IPS-18c (cell line): ENCODE measurements around the gene VLDLR.

Experiments used
- H3K4me3 ChIP-seq: 2 replicates; pipeline ENCODE4 v1.7.0; 2013; ENCODE audit warnings: low read depth, mild to moderate bottlenecking, low read length, moderate library complexity; ENCODE audit not compliant: insufficient read depth
- H3K9me3 ChIP-seq: one replicate; pipeline ENCODE4 v1.6.1; 2013; ENCODE audit warnings: mild to moderate bottlenecking, low read length, moderate library complexity; ENCODE audit not compliant: control insufficient read depth, insufficient read depth

VLDLR gene

DNA sequence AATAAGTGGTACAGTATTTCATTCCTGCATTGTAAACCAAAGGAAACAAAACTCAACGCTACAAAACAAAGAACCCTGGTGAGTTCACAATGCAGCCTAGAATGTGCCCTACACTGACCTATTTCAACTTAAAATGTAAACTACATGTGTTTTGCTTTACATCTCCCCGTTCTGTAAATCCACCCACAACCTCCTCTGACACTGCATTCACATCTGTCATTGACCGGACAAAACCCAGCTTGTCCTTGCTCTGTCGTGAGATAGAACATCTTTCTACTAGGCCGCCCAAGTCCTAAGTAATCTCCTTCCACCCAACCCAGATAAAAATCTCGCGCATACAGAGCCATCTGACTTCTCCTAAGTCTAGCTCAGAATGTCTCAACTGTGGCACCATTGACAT, 6.1 kb upstream of the VLDLR start:
- H3K4me3 ChIP-seq: no peak overlapping the region

GRCh38 chr9:2616692-2617377, 4.8 kb upstream of the VLDLR start:
- no peaks in the 10 kb centered on the region for H3K9me3 ChIP-seq
- no peak overlapping the region for H3K4me3 ChIP-seq

More for the DNA sequence above, 6.1 kb upstream of the VLDLR start:
- H3K9me3 ChIP-seq: no peaks in the 10 kb centered on the region

DNA sequence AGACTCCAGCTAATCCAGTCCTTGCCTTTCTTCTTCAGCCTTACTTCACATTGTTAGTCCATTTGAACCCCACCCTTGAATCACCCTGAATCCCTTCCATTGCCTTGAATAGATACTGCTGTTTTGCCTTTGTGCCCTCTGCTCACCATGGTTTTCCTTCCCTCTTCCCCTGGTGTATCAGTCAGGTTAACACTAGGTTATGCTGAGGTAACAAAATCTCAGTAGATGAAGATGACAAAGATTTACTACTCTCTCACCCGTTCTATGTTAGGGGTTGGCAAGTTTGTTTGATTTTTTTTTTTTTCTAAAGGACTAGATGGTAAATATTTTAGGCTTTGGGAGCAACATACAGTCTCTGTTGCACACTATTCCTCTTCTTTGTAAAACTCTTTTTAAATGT, 3.3 kb upstream of the VLDLR start:
- no peaks in the 10 kb centered on the region for H3K9me3 ChIP-seq
- no peak overlapping the region for H3K4me3 ChIP-seq

- Histone ChIP-seq H3K4me3 (peak overlapping the region; percentile 72), H3K9me3 (no peaks in the 10 kb centered on the region)
These were observed 467 bp upstream of the VLDLR start for GRCh38 chr9:2620919-2621721.

DNA sequence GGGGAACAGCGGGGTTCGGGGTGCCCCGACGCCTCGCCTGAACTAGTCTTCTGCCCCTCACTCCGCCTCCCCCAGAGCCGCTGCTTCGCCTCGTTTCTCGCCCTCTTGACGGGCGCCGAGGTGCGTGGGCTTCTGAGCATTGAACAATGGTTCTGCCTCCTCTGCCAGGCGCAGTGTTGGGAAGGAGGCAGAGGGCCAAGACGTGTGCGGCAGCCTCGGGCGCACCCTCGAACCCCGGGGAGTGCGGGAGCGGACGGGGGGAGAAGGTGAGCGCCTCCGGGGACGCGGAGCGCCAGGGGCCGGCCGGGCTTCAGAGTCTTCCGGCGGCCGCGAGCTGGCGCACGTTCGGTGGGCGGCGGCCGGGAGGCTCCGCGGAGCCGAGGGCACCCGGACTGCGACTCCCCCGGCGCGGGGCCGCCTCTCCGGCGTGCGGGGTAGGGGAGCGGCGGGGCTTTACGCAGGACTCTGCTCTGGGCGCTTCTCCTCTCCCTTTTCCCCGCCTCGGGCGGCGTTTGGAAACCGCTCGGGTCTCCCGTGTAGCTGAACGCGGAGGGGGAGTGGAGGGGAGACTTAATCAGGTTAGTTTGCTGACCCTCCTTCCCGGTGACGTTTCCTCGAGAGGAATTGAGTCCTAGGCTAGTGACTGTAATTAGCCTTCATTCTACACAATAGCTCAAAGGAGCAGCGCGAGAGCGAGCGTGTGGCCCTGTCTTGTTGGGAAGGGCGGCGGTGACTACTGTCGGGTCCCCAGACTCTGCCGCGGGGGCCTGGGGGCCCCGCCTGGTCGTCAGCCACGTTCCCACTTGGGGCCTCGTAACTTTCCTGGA, 1.1 kb downstream of the VLDLR start:
- no peaks in the 10 kb centered on the region for H3K9me3 ChIP-seq
- peak overlapping the region; percentile 72 for H3K4me3 ChIP-seq

DNA sequence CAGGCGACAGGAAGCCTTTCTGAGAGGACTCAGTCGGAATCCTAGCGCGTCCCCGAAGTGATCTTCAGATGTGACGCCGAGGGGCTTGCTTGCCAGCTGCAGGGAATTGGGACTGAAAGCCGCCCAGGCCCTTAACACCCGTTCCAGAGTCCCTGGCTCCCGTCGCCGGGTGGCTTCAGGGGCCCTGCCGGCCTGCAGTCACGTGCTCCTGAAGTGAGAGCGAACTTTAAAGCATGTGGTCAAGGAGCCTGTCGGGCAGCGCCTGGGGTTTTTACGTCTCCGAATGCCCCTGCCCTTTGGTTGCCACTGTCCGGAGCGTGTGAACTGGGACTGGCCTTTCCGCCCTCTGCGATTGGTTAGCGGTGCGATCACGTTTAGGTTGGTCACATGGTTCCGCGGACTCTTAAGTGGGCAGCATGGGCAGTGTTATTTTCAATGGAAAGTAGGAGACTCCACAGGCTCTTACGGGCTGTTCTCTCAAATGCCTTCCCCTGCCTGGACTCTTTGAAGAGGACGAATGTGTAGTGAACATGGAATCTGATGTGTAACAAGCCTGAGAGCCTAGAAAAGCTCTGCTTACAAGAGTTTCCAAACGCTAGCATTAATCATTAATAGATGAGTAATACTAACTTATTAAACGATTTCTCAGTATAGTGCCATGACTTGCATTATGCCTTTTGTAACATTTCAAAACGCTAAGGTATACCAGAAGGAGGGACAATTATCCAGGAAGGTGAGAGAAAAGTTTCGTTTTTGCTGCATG, 1.9 kb downstream of the VLDLR start:
- Histone ChIP-seq H3K4me3 (peak overlapping the region; percentile 72), H3K9me3 (no peaks in the 10 kb centered on the region)

- no peak overlapping the region for H3K4me3 ChIP-seq
- H3K9me3 ChIP-seq: no peaks in the 10 kb centered on the region
These were observed 2.6 kb downstream of the VLDLR start for GRCh38 chr9:2624051-2624682.

DNA sequence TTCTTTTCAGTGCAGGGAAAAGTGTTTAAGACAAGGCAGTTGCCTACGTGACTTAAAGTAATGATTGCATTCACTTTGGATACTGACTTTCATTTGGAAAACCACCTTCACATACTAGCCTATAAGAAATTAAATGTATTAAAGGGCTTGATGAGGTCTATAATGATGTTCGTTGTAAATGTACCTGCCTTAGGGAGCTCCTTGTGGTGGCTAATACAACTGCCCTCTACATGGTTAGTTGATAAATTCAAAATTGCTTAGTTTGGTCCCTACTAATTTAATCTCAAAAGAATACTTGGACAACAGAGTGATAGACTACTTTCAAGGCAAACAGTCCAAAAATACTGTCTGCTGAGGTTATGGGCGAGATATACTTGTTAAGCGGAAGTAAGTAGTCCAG, 3.8 kb downstream of the VLDLR start:
- Histone ChIP-seq H3K4me3 (no peak overlapping the region), H3K9me3 (no peaks in the 10 kb centered on the region)

DNA sequence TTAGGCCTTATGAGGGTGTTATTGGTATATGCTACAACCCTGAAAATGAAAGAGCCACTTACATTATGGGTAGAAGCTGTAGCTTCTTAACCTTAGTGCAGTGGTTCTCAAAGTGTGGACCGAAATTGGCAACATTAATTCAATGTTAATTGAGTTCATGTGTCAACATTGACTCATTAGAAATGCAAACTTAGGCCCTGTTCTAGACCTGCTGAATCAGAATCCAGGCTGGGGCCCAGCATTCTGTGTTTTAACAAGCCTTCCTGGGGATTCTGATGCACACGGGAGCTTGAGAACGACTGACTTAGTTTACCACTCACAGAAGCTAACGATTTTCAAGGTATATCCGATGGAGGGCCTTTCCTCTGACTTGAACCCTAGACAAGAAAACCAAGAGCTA, 7.3 kb downstream of the VLDLR start:
- Histone ChIP-seq H3K9me3 (no peaks in the 10 kb centered on the region), H3K4me3 (no peak overlapping the region)

DNA sequence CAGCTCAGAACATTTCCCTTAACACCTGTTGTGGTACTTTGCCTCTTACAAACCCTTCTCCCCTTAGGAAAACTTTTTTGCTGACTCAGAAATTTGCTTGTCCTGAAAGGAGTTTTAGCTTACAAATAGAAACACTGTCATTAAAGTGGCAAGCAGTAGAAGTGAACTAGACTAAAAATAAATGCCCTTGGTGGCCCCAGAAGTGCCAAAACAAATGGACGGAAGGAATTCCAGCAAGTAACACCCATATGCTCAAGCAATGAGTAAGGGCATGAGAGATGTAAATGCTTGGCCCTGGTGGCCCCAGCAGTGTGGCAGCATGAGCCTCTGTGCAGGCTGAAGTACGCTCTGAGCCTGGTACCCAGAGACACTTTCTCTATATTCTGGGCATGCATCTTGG, 8.6 kb downstream of the VLDLR start:
- no peak overlapping the region for H3K4me3 ChIP-seq
- no peaks in the 10 kb centered on the region for H3K9me3 ChIP-seq

GRCh38 chr9:2631263-2631662, 9.7 kb downstream of the VLDLR start:
- H3K9me3 ChIP-seq: no peaks in the 10 kb centered on the region
- H3K4me3 ChIP-seq: no peak overlapping the region

- Histone ChIP-seq H3K9me3 (no peaks in the 10 kb centered on the region), H3K4me3 (no peak overlapping the region)
These were observed 12.6 kb downstream of the VLDLR start for GRCh38 chr9:2634153-2634552.

DNA sequence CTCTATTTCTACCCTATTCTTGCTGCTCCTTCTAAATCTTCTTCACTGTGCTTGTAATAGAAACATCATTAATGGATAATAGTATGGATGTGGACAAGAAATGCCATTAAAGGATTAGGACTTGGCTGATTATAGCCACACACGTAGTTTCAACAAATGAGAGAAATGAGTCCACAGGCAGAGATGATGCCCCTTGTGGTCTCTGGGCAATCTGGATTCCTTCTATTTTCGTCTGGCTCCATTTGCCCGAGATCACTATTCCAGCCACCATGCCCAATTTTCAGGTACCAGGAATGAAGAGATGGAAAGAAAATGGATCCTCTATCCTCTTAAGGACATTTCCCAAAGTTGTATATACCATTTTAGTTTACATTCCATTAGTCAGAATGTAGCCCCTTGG, 13.2 kb downstream of the VLDLR start:
- Histone ChIP-seq H3K9me3 (no peaks in the 10 kb centered on the region), H3K4me3 (no peak overlapping the region)

- Histone ChIP-seq H3K4me3 (no peak overlapping the region), H3K9me3 (no peaks in the 10 kb centered on the region)
These were observed 14.3 kb downstream of the VLDLR start for GRCh38 chr9:2635922-2636321.

DNA sequence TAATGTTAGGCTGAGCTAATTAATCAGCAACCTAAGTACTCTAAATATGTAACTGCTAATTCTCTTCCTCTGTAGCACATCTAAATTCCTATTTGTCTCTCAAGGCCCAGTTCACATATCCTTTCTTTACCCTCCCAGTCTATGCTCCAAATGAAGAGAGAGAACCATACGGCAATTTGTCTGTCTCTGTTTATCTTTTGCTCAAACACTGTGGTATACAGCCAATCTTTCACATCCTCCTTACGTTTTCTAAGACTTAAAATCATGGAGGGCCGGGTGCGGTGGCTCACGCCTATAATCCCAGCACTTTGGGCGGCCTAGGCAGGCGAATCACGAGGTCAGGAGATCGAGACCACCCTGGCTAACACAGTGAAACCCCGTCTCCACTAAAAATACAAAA, 15.8 kb downstream of the VLDLR start:
- no peak overlapping the region for H3K4me3 ChIP-seq

GRCh38 chr9:2638871-2639673, 17.5 kb downstream of the VLDLR start:
- H3K9me3 ChIP-seq: no peaks in the 10 kb centered on the region
- no peak overlapping the region for H3K4me3 ChIP-seq

More for the DNA sequence above, 15.8 kb downstream of the VLDLR start:
- no peaks in the 10 kb centered on the region for H3K9me3 ChIP-seq
